SK-N-SH (cell line): ENCODE data around the gene PHPT1. TPM values are rescaled to one million over a fixed set of nuclear protein-coding genes. Genes with fewer than 3 reads are reported as not detected.
"Not testable (repeated sequence)": the region's sequence is repeated elsewhere in the genome, so short reads cannot be mapped to it uniquely, and the experiment has no call there.

Experiments
- CTCF ChIA-PET: fragments of 300-600, 350-600 bp; formaldehyde crosslinking; extraction: SDS; loops from one replicate; lab custom pipeline; 2021; lab: Yijun Ruan, JAX
- POLR2A ChIA-PET: fragments of 350-600 bp; sonication (Branson Sonifier 250); formaldehyde crosslinking; extraction: SDS; loops from one replicate; lab custom pipeline; 2020; ENCODE audit warnings: antibody characterized with exemption, inconsistent platforms; lab: Yijun Ruan, JAX
- DNase-seq: peaks from one replicate; pipeline ENCODE4 v3.0.0; 2012
- H2AFZ ChIP-seq: fragments of 200-600 bp; sonication (generic); 2 replicates; pipeline ENCODE4 v1.8.1; 2016; ENCODE audit warnings: antibody characterized with exemption, mild to moderate bottlenecking, low read depth
- H3F3A ChIP-seq: fragments of 200-600 bp; sonication (generic); replicated peaks from 2 replicates; pipeline ENCODE3; 2016; ENCODE audit warnings: antibody characterized with exemption, mild to moderate bottlenecking; ENCODE audit not compliant: insufficient read depth
- H3K27ac ChIP-seq, 2 experiments: fragments of 200-500 bp in 1 of 2; fragments of 200-600 bp in 1 of 2; sonication (Bioruptor generic) in 1 of 2; sonication (generic), shearing (Covaris generic) in 1 of 2; 2 replicates each; pipeline versions ENCODE4 v1.5.1 to v1.6.1; 2014 to 2016; ENCODE audit warnings: low read depth in 2 of 2, inconsistent platforms in 1 of 2, low read length in 1 of 2, mild to moderate bottlenecking in 1 of 2, mixed read lengths in 1 of 2
- H3K27me3 ChIP-seq: fragments of 200-600 bp; sonication (generic), shearing (Covaris generic); 2 replicates; pipeline ENCODE4 v1.6.1; 2016; ENCODE audit warnings: mixed run types; ENCODE audit not compliant: insufficient read depth
- H3K36me3 ChIP-seq, 2 experiments: fragments of 200-500 bp in 1 of 2; fragments of 200-600 bp in 1 of 2; sonication (Bioruptor generic) in 1 of 2; sonication (generic) in 1 of 2; replicated peaks in 1 of 2; 2 replicates each; pipeline versions ENCODE3 to v1.5.1; 2014 to 2016; ENCODE audit warnings: low read length in 1 of 2, mild to moderate bottlenecking in 1 of 2; ENCODE audit not compliant: insufficient read depth in 2 of 2, control insufficient read depth in 1 of 2
- H3K4me1 ChIP-seq, 2 experiments: fragments of 200-500 bp in 1 of 2; fragments of 200-600 bp in 1 of 2; sonication (Bioruptor generic) in 1 of 2; sonication (generic), shearing (Covaris generic) in 1 of 2; 2 replicates each; pipeline versions ENCODE4 v1.5.1 to v1.6.1; 2014 to 2016; ENCODE audit warnings: low read depth in 1 of 2, low read length in 1 of 2, mixed run types in 1 of 2; ENCODE audit not compliant: insufficient read depth in 2 of 2, control insufficient read depth in 1 of 2
- H3K4me2 ChIP-seq: fragments of 200-600 bp; sonication (generic), shearing (Covaris generic); 2 replicates; pipeline ENCODE4 v1.6.1; 2017; ENCODE audit warnings: mixed run types
- H3K4me3 ChIP-seq, 2 experiments: fragments of 200-500 bp in 1 of 2; fragments of 200-600 bp in 1 of 2; sonication (Bioruptor generic) in 1 of 2; sonication (generic), shearing (Covaris generic) in 1 of 2; 2 replicates each; pipeline versions ENCODE4 v1.5.1 to v1.8.1; 2014 to 2016; ENCODE audit warnings: low read depth in 2 of 2, inconsistent platforms in 1 of 2, low read length in 1 of 2, mild to moderate bottlenecking in 1 of 2, mixed read lengths in 1 of 2, moderate library complexity in 1 of 2
- H3K79me2 ChIP-seq: fragments of 200-600 bp; sonication (generic); 2 replicates; pipeline ENCODE4 v1.8.1; 2017; ENCODE audit warnings: mild to moderate bottlenecking; ENCODE audit not compliant: insufficient read depth
- H3K9ac ChIP-seq: fragments of 200-600 bp; sonication (generic); 2 replicates; pipeline ENCODE4 v1.6.1; 2017; ENCODE audit warnings: mixed run types
- H3K9me2 ChIP-seq: fragments of 200-600 bp; sonication (generic); 2 replicates; pipeline ENCODE4 v1.6.1; 2017; ENCODE audit warnings: mixed run types
- H3K9me3 ChIP-seq: fragments of 200-600 bp; sonication (generic); 2 replicates; pipeline ENCODE4 v1.6.1; 2017; ENCODE audit warnings: mixed run types, mild to moderate bottlenecking, moderate library complexity
- H4K20me1 ChIP-seq: fragments of 200-600 bp; sonication (generic); 2 replicates; pipeline ENCODE4 v1.6.1; 2017; ENCODE audit warnings: mild to moderate bottlenecking, mixed run types; ENCODE audit not compliant: insufficient read depth
- ELF1 ChIP-seq: IDR thresholded peaks from 2 replicates; pipeline ENCODE4 v1.4.0; 2012
- EP300 ChIP-seq, 2 experiments: IDR thresholded peaks; 2 replicates each; pipeline versions ENCODE4 v1.4.0 to v1.6.1; 2012; ENCODE audit warnings: borderline replicate concordance in 1 of 2, low read depth in 1 of 2, low read length in 1 of 2
- FOSL2 ChIP-seq: IDR thresholded peaks from 2 replicates; pipeline ENCODE4 v1.4.0; 2012; ENCODE audit warnings: low read depth, mild to moderate bottlenecking, moderate library complexity, borderline replicate concordance
- MEF2A ChIP-seq: IDR thresholded peaks from 2 replicates; pipeline ENCODE4 v1.4.0; 2012; ENCODE audit warnings: low read depth, borderline replicate concordance
- REST ChIP-seq: IDR thresholded peaks from 2 replicates; pipeline ENCODE4 v1.6.1; 2012; ENCODE audit warnings: mild to moderate bottlenecking, low read depth, low read length, moderate library complexity
- TEAD4 ChIP-seq: IDR thresholded peaks from 2 replicates; pipeline ENCODE4 v1.4.0; 2012; ENCODE audit warnings: mild to moderate bottlenecking, borderline replicate concordance; ENCODE audit not compliant: insufficient read depth
- YY1 ChIP-seq: IDR thresholded peaks from 2 replicates; pipeline ENCODE4 v1.4.0; 2012; ENCODE audit warnings: low read depth, mild to moderate bottlenecking
- WGBS: methylation state at CpG from one replicate; pipeline ENCODE4 v1.1.6; 2017; ENCODE audit warnings: low lambda C conversion rate; 5-methylcytosine and 5-hydroxymethylcytosine counted together
- polyA plus RNA-seq, 3 experiments: library from polyadenylated mRNA; depleted of rRNA; stranded (reverse); fragments of >200 nt; gene quantifications; 2 replicates each; pipeline ENCODE4 v1.2.3, GENCODE V29; 2012
- TF ChIP-seq, protein P1 (sequence below): IDR thresholded peaks from 2 replicates; pipeline ENCODE4 v1.4.0; 2012; ENCODE audit warnings: low read depth

PHPT1 gene
- polyA plus RNA-seq, 1 of the 3 experiments (the other 2 are of a cell fraction) = 517 TPM

GRCh38 chr9:136832581-136832980 is 16.6 kb upstream of the PHPT1 start:
- Histone ChIP-seq H3K9ac (no peak overlapping the region), H2AFZ (no peak overlapping the region), H3K4me3 (no peak overlapping the region), H3K4me1 (no peaks in the 10 kb centered on the region), H4K20me1 (no peaks in the 10 kb centered on the region), H3K9me3 (no peaks in the 10 kb centered on the region), H3K9me2 (no peaks in the 10 kb centered on the region), H3K79me2 (no peaks in the 10 kb centered on the region), H3K27ac (no peak overlapping the region), H3K36me3 (peaks cover 4 to 56% of the 10 kb centered on the region in 2 experiments), H3K27me3 (no peaks in the 10 kb centered on the region), H3F3A (no peaks in the 10 kb centered on the region), H3K4me2 (no peak overlapping the region)
- 95% methylated on average over 7 of the region's 9 CpGs for WGBS
- TF ChIP-seq FOSL2 (no peak), MEF2A (no peak), ELF1 (no peak), EP300 (IDR thresholded peaks at IDR 0.05; ENCODE audit: borderline replicate concordance in 1 of 2, low read depth in 1 of 2, low read length in 1 of 2) (no peak), TEAD4 (no peak), YY1 (no peak), REST (no peak)
- TF ChIP-seq, protein P1, sequence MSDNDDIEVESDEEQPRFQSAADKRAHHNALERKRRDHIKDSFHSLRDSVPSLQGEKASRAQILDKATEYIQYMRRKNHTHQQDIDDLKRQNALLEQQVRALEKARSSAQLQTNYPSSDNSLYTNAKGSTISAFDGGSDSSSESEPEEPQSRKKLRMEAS = no peak
- ChIA-PET CTCF (interaction anchor here (1.4 to 5.7 kb wide), 2 partner anchors 9 to 112 kb away, joined by 3 to 36 read pairs; partner anchors contain the start of genes AJM1 and FBXW5), POLR2A (interaction anchor here (0.6 kb wide), 1 partner anchor 367 kb away, joined by 4 read pairs; no protein-coding TSS in a partner anchor)
- no peak for DNase-seq

GRCh38 chr9:136833381-136834048 is 15.7 kb upstream of the PHPT1 start:
- not testable (repeated sequence) for H3K4me1 ChIP-seq, DNase-seq, H3K79me2 ChIP-seq, H4K20me1 ChIP-seq, H3K27me3 ChIP-seq, H3K4me3 ChIP-seq, H3K27ac ChIP-seq, H3F3A ChIP-seq, H3K9ac ChIP-seq, H2AFZ ChIP-seq, H3K9me2 ChIP-seq, H3K4me2 ChIP-seq, H3K9me3 ChIP-seq
- peaks cover 4 to 47% of the 10 kb centered on the region in 2 experiments for H3K36me3 ChIP-seq
- 83% methylated on average over 7 of the region's 16 CpGs for WGBS
- ChIA-PET CTCF (interaction anchor here (5.7 kb wide), 1 partner anchor 8 kb away, joined by 36 read pairs; the partner anchor contains the start of gene AJM1), POLR2A (interaction anchor here (0.6 kb wide), 1 partner anchor 366 kb away, joined by 4 read pairs; no protein-coding TSS in a partner anchor)
